Measurements from ENCODE around the gene HLA-E.
"Not testable (repeated sequence)": the region's sequence is repeated elsewhere in the genome, so short reads cannot be mapped to it uniquely, and the experiment has no call there.

The HLA-E gene

GRCh38 chr6:30508890-30509736, 19.8 kb downstream of the HLA-E start:
- DNase-seq: no peak

GRCh38 chr6:30510419-30511168, 21.3 kb downstream of the HLA-E start:
- no peak for DNase-seq

GRCh38 chr6:30511169-30511546, 21.8 kb downstream of the HLA-E start:
- no peak for DNase-seq

- no peak for DNase-seq
Measured at GRCh38 chr6:30513451-30513850, 24.1 kb downstream of the HLA-E start.

- DNase-seq: no peak
Measured at GRCh38 chr6:30515106-30515505, 25.8 kb downstream of the HLA-E start.

- peak; percentile 28 to 41 for DNase-seq
Measured at GRCh38 chr6:30515944-30516753, 26.8 kb downstream of the HLA-E start.

- DNase-seq: not testable (repeated sequence)
Measured at GRCh38 chr6:30516754-30517076, 27.4 kb downstream of the HLA-E start.

- not testable (repeated sequence) for DNase-seq
Measured at GRCh38 chr6:30517767-30518504, 28.6 kb downstream of the HLA-E start.

- DNase-seq: not testable (repeated sequence)
Measured at GRCh38 chr6:30518505-30519145, 29.3 kb downstream of the HLA-E start.

GRCh38 chr6:30520522-30520921, 31.2 kb downstream of the HLA-E start:
- no peak for DNase-seq

- DNase-seq: not testable (repeated sequence)
Measured at GRCh38 chr6:30521082-30521481, 31.8 kb downstream of the HLA-E start.

- DNase-seq: not testable (repeated sequence)
Measured at GRCh38 chr6:30521952-30522351, 32.6 kb downstream of the HLA-E start.

- not testable (repeated sequence) for DNase-seq
Measured at GRCh38 chr6:30526444-30526843, 37.1 kb downstream of the HLA-E start.

- DNase-seq: not testable (repeated sequence)
Measured at GRCh38 chr6:30529349-30529875, 40.1 kb downstream of the HLA-E start.

- DNase-seq: no peak
Measured at GRCh38 chr6:30530014-30530413, 40.7 kb downstream of the HLA-E start.

- no peak for DNase-seq
Measured at GRCh38 chr6:30533460-30534294, 44.4 kb downstream of the HLA-E start.

GRCh38 chr6:30537931-30538330, 48.6 kb downstream of the HLA-E start:
- no peak for DNase-seq

- DNase-seq: peak; percentile 56 to 75
Measured at GRCh38 chr6:30541515-30542403, 52.5 kb downstream of the HLA-E start.

GRCh38 chr6:30542404-30542725, 53.1 kb downstream of the HLA-E start:
- DNase-seq: no peak

GRCh38 chr6:30542915-30543314, 53.6 kb downstream of the HLA-E start:
- no peak for DNase-seq

Measured in NCI-H1930 (cell line).